Measurements from ENCODE around the gene GRHL1.
A peak's percentile ranks its signal among the peaks of the same experiment; 100 is the strongest.

The GRHL1 gene

DNA sequence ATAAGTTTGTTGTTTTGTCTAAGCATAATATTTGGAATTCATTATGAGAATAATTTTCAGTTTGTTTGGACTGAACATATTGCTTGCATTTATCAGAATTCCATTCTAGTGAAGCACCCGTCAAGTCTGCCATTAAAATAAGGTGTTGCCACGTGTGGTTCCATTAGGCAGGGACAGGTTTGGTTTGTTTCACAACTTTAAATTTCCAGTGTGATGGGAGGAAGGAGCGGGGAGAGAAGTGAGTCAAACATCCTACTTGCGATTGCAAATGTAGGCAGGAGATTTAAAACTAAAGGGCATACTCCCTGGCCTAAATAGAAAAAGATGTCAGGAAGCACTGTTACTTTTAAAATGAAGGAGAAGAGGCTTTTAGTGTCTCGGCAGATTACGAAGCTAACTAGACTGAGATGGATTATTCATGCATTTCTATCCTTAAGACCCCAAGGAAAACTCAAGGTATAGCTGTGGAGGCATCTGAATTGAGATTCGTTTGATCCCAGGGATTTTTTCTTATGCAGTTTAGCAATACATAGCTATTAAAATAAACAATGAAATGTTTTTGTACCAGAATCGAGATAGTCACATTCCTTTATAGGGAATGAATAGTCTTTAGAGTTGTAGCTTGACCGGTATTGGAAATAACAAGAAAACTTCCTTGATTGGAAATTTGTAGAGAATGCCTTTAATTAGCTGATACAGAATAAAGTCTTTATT, 19.8 kb downstream of the GRHL1 start:
- intact Hi-C loops (cut with DNase I), result no loop called here

DNA sequence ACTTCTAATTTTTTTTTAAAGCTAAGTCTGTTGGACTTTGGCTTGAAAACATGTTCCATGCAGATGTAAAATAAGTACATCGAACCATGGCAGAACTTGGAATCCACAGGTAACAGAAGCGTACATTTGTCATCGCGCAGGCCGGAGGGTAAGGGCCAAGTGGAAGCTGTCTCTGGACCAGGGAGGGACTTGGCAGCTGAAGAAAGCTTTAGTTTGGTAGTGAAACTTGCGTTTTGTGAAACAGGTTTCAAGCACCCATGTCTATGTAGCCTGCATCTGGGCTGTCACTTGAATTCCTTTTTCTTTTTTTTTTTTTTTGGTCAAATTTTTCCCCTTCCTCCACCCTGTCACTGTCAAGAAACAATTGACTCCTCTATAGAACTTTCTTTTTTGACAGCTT, 20.4 kb downstream of the GRHL1 start:
- DNase-seq, result no peak
- intact Hi-C loops (cut with DNase I), result no loop called here

More for the DNA sequence above, 19.8 kb downstream of the GRHL1 start:
- DNase-seq, result no peak

GRCh38 chr2:9972621-9973479, 21.4 kb downstream of the GRHL1 start:
- peak in 6 of 10 donors; percentile 21 to 88 (median 46) for DNase-seq
- intact Hi-C loops (cut with DNase I), result no loop called here

DNA sequence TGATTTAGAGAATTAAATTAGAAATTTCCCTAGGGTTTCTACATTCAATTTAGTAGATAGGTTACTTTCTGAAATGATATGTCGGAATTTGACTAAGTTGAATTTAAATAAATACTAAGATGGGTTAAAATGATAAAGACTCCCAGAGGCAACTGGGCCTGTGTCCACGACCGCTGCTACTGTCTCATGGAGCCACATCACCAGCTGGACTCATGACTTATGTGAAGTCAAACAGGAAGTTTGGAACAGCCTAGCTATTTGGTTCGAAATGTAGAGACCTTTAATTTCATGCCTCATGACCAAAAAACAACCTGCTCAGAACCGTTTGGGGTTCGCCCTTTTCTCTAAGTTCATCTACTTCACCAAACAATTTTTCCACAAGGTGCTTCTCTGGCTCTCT, 22.2 kb downstream of the GRHL1 start:
- intact Hi-C loops (cut with DNase I), result no loop called here
- no peak for DNase-seq

GRCh38 chr2:9974343-9974742, 22.9 kb downstream of the GRHL1 start:
- DNase-seq, result no peak
- intact Hi-C loops (cut with DNase I), result no loop called here

GRCh38 chr2:9975328-9975727, 23.8 kb downstream of the GRHL1 start:
- DNase-seq, result no peak

DNA sequence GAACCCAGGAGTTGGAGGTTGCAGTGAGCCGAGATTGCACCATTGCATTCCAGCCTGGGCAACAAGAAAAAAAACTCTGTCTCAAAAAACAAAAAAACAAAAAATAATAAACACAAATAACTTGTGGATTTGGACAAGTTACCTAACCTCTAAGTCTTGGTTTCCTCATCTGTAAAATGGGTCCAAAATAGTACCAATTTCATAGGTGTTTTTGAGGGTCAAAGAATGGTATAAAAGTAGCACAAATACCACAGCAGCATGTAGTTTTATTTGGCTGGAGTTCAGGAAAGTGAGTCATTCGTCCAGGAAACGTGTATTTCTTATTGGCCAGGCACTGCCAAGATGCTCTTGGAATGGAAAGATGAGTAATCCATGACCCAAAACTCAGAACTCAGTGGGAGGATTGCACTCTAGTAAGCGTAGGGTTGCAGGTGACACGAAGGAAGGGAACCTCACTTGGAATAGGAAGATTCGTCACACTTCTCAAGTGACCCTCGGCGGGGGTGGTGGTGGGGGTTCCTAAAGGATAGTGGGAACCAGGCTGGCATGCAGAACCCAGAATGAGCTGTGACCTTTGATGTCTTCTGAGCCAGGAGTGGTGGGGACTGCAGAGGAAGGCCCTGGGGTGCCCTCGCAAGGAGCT, 24.4 kb downstream of the GRHL1 start:
- intact Hi-C loops (cut with DNase I), result no loop called here
- DNase-seq, result no peak

More at GRCh38 chr2:9975328-9975727, 23.8 kb downstream of the GRHL1 start:
- intact Hi-C loops (cut with DNase I), result no loop called here

DNA sequence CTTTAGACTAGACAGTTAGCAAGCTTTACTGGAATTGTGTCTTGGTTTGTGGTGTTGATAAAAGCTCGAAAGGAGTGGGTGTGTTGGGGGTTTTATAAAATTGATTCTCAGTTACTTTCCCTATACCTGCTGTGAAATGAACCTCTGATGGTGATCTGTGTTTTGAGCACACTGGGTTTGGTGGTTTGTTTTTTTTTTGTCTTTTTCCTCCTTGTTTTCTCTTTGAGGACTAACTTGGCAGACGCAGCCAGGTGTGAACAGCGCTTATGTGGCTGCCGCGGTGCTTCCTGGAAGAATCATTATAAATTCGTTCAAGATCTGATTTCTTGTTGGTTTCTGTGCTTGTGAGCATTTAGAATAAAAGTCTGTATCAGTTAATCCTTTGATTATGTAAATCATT, 28.5 kb downstream of the GRHL1 start:
- intact Hi-C loops (cut with DNase I), result no loop called here

DNA sequence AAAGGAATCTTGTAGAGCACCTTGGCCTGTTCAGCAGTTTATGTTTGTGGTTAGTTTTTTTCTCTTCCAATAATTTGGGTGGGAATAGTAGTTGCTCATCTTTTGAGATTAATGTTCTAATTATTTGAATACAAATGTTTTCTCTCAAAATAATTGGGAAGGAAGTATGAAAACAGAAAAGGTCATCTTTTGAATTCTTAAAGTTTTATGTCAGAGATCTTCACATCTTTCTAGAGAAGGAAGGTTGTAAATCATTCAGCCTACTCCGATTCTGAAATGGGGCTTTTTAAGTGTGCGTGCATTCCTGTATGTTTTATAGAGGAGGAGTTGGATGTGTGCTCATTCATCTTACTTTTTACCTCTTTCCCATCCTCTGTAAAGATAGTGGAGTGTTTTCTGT, 29.0 kb downstream of the GRHL1 start:
- intact Hi-C loops (cut with DNase I), result no loop called here
- no peak for DNase-seq

More for the DNA sequence above, 28.5 kb downstream of the GRHL1 start:
- no peak for DNase-seq

- intact Hi-C loops (cut with DNase I), result no loop called here
- no peak for DNase-seq
Measured at GRCh38 chr2:9981655-9982054, 30.2 kb downstream of the GRHL1 start.

DNA sequence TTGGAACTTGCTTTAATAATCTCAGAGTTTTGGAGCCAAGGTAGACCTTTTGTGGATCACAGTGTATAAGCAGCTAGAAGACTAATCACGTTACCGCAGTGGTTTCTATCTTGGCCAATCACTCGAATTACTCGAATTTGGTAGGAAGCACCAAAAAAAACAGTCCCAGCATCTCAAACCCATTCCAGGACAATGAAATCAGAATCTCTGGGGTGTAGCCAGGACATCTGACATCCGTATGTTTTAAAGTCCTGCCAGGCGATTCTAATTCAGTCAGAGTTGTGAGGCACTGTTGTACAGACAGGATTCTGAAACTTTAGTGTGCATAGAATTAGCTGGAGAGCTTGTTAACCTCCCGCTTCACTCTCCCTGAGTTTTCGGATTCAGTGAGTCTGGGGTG, 30.8 kb downstream of the GRHL1 start:
- intact Hi-C loops (cut with DNase I), result no loop called here

GRCh38 chr2:9982891-9983290, 31.4 kb downstream of the GRHL1 start:
- DNase-seq, result no peak
- intact Hi-C loops (cut with DNase I), result no loop called here

More for the DNA sequence above, 30.8 kb downstream of the GRHL1 start:
- DNase-seq, result no peak

DNA sequence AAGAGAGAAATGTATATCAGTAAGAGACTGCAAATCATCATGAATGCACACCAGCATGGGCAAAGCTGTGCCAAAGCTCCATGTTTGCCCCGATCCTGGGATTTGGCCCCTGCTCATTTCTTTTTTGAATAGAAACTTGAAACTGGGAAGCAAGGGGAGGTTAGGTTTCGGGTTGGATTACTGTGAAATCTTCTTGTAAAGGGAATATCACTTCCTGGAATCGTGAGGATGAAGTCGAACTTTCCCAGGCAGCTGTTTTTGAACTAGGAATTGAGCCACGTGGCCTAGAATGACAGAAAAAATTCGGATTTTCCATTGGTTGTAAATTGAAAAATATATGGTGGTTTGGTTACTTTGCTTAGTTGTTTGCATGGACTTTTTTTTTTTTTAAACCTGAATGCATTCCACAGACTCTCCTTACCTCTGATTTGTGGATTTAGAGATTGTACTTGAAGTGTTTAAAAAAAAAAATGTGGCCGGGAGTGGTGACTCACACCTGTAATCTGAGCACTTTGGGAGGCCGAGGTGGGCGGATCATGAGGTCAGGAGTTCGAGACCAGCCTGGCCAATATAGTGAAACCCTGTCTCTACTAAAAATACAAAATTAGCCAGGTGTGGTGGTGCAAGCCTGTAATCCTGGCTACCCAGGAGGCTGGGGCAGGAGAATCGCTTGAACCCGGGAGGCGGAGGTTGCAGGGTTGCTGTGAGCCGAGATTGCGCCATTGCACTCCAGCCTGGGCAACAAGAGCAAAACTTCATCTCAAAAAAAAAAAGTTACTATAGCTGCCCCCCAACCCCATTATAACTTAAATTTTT, 32.1 kb downstream of the GRHL1 start:
- no peak for DNase-seq
- intact Hi-C loops (cut with DNase I), result loop anchor here (1.0 kb wide), 1 partner anchor 65 kb away; no protein-coding TSS in a partner anchor

- intact Hi-C loops (cut with DNase I), result loop anchor here (1.0 kb wide), 1 partner anchor 64 kb away; no protein-coding TSS in a partner anchor
- DNase-seq, result no peak
Measured at GRCh38 chr2:9984217-9984739, 32.8 kb downstream of the GRHL1 start.

GRCh38 chr2:9984871-9985480, 33.5 kb downstream of the GRHL1 start:
- DNase-seq, result no peak
- intact Hi-C loops (cut with DNase I), result loop anchor here (1.0 kb wide), 1 partner anchor 63 kb away; no protein-coding TSS in a partner anchor

- DNase-seq, result no peak
- intact Hi-C loops (cut with DNase I), result no loop called here
Measured at GRCh38 chr2:9985531-9986328, 34.2 kb downstream of the GRHL1 start.

- DNase-seq, result no peak
- intact Hi-C loops (cut with DNase I), result no loop called here
Measured at GRCh38 chr2:9988320-9988719, 36.8 kb downstream of the GRHL1 start.

DNA sequence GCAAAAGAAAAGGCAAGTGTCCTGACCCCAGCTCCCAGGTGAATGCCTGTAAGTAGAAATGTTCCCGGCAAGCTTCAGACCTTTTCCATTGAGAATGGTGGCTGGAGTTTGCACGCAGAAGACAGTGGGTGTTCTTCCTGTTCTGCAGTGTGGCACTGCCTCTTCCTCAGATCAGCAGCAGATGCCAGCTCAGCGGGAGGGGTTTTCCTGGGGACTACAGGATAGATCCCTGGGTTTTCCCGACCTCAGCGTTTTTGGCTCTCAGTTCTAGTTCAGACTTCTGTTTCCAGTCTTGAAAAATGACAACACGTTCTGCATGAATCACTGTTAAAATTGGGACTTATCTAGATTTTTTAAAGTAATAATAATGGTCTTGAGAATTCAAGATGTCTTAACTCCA, 39.2 kb downstream of the GRHL1 start:
- DNase-seq, result peak in 1 of 10 donors; percentile 13
- intact Hi-C loops (cut with DNase I), result no loop called here

- intact Hi-C loops (cut with DNase I), result no loop called here
- no peak for DNase-seq
Measured at GRCh38 chr2:9991221-9991620, 39.7 kb downstream of the GRHL1 start.
